ENCODE results near the gene MYBL2. TPM values are rescaled to one million over a fixed set of nuclear protein-coding genes. Genes with fewer than 3 reads are reported as not detected.

Gene MYBL2
- total RNA-seq, 1 donor from 2014 or later = 1.7 TPM

- Histone ChIP-seq H3K36me3 (no peaks in the 10 kb centered on the region), H3K4me1 (no peaks in the 10 kb centered on the region), H3K27ac (no peak overlapping the region), H3K4me3 (no peak overlapping the region), H3K27me3 (no peaks in the 10 kb centered on the region), H3K9me3 (no peaks in the 10 kb centered on the region)
- TF ChIP-seq POLR2A (IDR thresholded peaks at IDR 0.05) (no peak), CTCF (IDR thresholded peaks at IDR 0.05) (no peak), POLR2AphosphoS5 (IDR thresholded peaks at IDR 0.05; ENCODE audit: insufficient read depth in 1 of 2, low read depth in 1 of 2) (no peak)
- no peak for DNase-seq (ENCODE audit: extremely low spot score in 2 of 2)
- intact Hi-C loops (cut with DNase I) = no loop called here
These were observed 43.6 kb downstream of the MYBL2 start for GRCh38 chr20:43710370-43711044.

GRCh38 chr20:43711098-43711654 is 44.3 kb downstream of the MYBL2 start:
- intact Hi-C loops (cut with DNase I) = no loop called here
- TF ChIP-seq POLR2AphosphoS5 (IDR thresholded peaks at IDR 0.05; ENCODE audit: insufficient read depth in 1 of 2, low read depth in 1 of 2) (no peak), CTCF (IDR thresholded peaks at IDR 0.05) (no peak), POLR2A (IDR thresholded peaks at IDR 0.05) (no peak)
- no peak overlapping the region for H3K4me3 ChIP-seq
- H3K27ac ChIP-seq = no peak overlapping the region
- no peak for DNase-seq (ENCODE audit: extremely low spot score in 2 of 2)
- no peaks in the 10 kb centered on the region for H3K9me3 ChIP-seq
- no peaks in the 10 kb centered on the region for H3K4me1 ChIP-seq
- no peaks in the 10 kb centered on the region for H3K36me3 ChIP-seq
- H3K27me3 ChIP-seq = no peaks in the 10 kb centered on the region

- TF ChIP-seq POLR2A (IDR thresholded peaks at IDR 0.05) = no peak
- no peak for TF ChIP-seq CTCF (IDR thresholded peaks at IDR 0.05)
- TF ChIP-seq POLR2AphosphoS5 (IDR thresholded peaks at IDR 0.05; ENCODE audit: insufficient read depth in 1 of 2, low read depth in 1 of 2) = no peak
- no peak overlapping the region for H3K4me3 ChIP-seq
- H3K27ac ChIP-seq = no peak overlapping the region
- no peaks in the 10 kb centered on the region for H3K4me1 ChIP-seq
- DNase-seq (ENCODE audit: extremely low spot score in 2 of 2) = no peak
- no peaks in the 10 kb centered on the region for H3K36me3 ChIP-seq
- intact Hi-C loops (cut with DNase I) = no loop called here
- H3K27me3 ChIP-seq = no peaks in the 10 kb centered on the region
- no peaks in the 10 kb centered on the region for H3K9me3 ChIP-seq
These were observed 48.1 kb downstream of the MYBL2 start for GRCh38 chr20:43715044-43715443.

- Histone ChIP-seq H3K4me3 (no peak overlapping the region), H3K27ac (no peak overlapping the region), H3K36me3 (no peaks in the 10 kb centered on the region), H3K4me1 (no peaks in the 10 kb centered on the region), H3K9me3 (no peaks in the 10 kb centered on the region), H3K27me3 (no peaks in the 10 kb centered on the region)
- intact Hi-C loops (cut with DNase I) = no loop called here
- TF ChIP-seq POLR2A (IDR thresholded peaks at IDR 0.05) (no peak), POLR2AphosphoS5 (IDR thresholded peaks at IDR 0.05; ENCODE audit: insufficient read depth in 1 of 2, low read depth in 1 of 2) (no peak)
- DNase-seq (ENCODE audit: extremely low spot score in 2 of 2) = no peak
These were observed 48.6 kb downstream of the MYBL2 start for GRCh38 chr20:43715511-43715910.

GRCh38 chr20:43716123-43716522 is 49.2 kb downstream of the MYBL2 start:
- intact Hi-C loops (cut with DNase I) = no loop called here

More at GRCh38 chr20:43716123-43716522, 49.2 kb downstream of the MYBL2 start:
- no peak for DNase-seq (ENCODE audit: extremely low spot score in 2 of 2)
- H3K9me3 ChIP-seq = no peaks in the 10 kb centered on the region
- H3K27me3 ChIP-seq = no peaks in the 10 kb centered on the region
- no peak overlapping the region for H3K4me3 ChIP-seq
- H3K36me3 ChIP-seq = no peaks in the 10 kb centered on the region
- no peak overlapping the region for H3K27ac ChIP-seq
- no peaks in the 10 kb centered on the region for H3K4me1 ChIP-seq
- TF ChIP-seq POLR2AphosphoS5 (IDR thresholded peaks at IDR 0.05; ENCODE audit: insufficient read depth in 1 of 2, low read depth in 1 of 2) = no peak
- TF ChIP-seq POLR2A (IDR thresholded peaks at IDR 0.05) = no peak
- TF ChIP-seq CTCF (IDR thresholded peaks at IDR 0.05) = no peak
